H1 (cell line): Measurements from ENCODE around the gene TACSTD2. TPM values are rescaled to one million over a fixed set of nuclear protein-coding genes. Genes with fewer than 3 reads are reported as not detected.

Source experiments
- GTF2F1 ChIP-seq: IDR thresholded peaks from 2 replicates; pipeline ENCODE4 v1.6.1; 2012; ENCODE audit warnings: low read depth, low read length, improper control_type of control experiment, borderline replicate concordance
- RAD21 ChIP-seq, 2 experiments: IDR thresholded peaks in 1 of 2; conservative IDR thresholded peaks in 1 of 2; 2 replicates each; pipeline ENCODE4 v1.6.1; 2011; ENCODE audit warnings: low read depth in 2 of 2, low read length in 2 of 2, improper control_type of control experiment in 1 of 2, inconsistent platforms in 1 of 2, mild to moderate bottlenecking in 1 of 2, moderate library complexity in 1 of 2
- polyA plus RNA-seq, 7 experiments: library from polyadenylated mRNA; depleted of rRNA in 3 of 7; stranded (reverse) in 5 of 7; unstranded in 2 of 7; fragments of >200 nt in 5 of 7; fragments of 200-250 nt in 2 of 7; gene quantifications; 1 replicate in 5 of 7; 2 replicates in 1 of 7; 4 replicates in 1 of 7; pipeline versions ENCODE4 v1.2.1 to v1.2.3, GENCODE V29; 2011 to 2013; ENCODE audit warnings: missing spikeins in 2 of 7, mixed read lengths in 2 of 7
- total RNA-seq: library from RNA; stranded (reverse); fragmentation: NEBNext Ultra II Directional; extraction: Animal tissue kit (Norgen Biotek cat#: 25700); gene quantifications from 2 replicates; pipeline ENCODE4 v1.2.1, GENCODE V29; 2021
- TF ChIP-seq, protein P1 (sequence below): IDR thresholded peaks from 2 replicates; pipeline ENCODE4 v1.6.1; 2011; ENCODE audit warnings: low read depth, mild to moderate bottlenecking, low read length; ENCODE audit not compliant: insufficient read depth

The TACSTD2 gene
- total and polyA plus RNA-seq, 2 of the 8 experiments (the other 6 are each of a cell fraction or from before 2014, with no cell fraction given): 0.76 to 0.85 TPM

GRCh38 chr1:58581641-58582040, 4.6 kb upstream of the TACSTD2 start (continued):
- TF ChIP-seq, protein P1, sequence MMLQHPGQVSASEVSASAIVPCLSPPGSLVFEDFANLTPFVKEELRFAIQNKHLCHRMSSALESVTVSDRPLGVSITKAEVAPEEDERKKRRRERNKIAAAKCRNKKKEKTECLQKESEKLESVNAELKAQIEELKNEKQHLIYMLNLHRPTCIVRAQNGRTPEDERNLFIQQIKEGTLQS: no peak
- TF ChIP-seq RAD21 (IDR thresholded peaks at IDR 0.05 in 1 of 2, conservative IDR thresholded peaks at IDR 0.05 in 1 of 2; ENCODE audit: low read depth in 2 of 2, low read length in 2 of 2) (no peak), GTF2F1 (no peak)
